ENCODE data around the gene RFT1. TPM values are rescaled to one million over a fixed set of nuclear protein-coding genes. Genes with fewer than 3 reads are reported as not detected.

The RFT1 gene
- total RNA-seq, 1 donor from 2014 or later = 32.4 TPM

DNA sequence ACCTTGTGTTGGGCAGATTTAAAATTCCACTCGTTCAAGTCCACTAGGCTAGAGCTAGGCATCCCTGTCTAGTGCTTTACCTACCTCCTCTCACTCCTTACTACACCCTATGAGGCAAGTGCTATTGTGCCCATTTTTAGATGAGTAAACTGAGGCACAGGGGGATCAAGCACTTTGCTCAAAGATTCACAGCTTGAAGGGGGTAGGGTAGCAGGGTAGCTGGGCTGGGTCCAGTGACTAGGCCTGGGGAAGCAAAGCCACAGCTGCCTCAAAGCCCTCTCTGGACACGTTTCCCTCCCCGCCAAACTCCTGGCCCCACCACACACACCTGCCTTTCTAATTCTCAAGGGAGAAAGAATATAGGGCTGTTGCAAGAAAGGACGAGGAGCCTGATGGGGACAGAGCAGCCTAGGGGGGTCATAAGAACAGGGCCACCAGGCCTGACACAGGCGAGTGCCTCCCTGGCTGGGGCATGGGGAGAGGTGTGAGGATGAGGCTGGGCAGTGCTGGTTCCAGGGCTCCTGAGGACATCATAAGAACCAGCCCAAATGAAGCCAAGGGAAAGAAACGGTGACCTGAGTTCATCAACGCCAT, 49.5 kb downstream of the RFT1 start:
- Mint-ChIP-seq H3K27me3 (ENCODE audit: low read depth) (no peaks in the 10 kb centered on the region), H3K27ac (ENCODE audit: unreplicated experiment) (peak overlapping the region; percentile 62), H3K36me3 (ENCODE audit: low read depth) (no peaks in the 10 kb centered on the region), H3K4me3 (no peak overlapping the region), H3K9me3 (no peaks in the 10 kb centered on the region), H3K4me1 (no peaks in the 10 kb centered on the region)
- DNase-seq (ENCODE audit: low read depth, low spot score) = no peak
- TF ChIP-seq, protein P1, sequence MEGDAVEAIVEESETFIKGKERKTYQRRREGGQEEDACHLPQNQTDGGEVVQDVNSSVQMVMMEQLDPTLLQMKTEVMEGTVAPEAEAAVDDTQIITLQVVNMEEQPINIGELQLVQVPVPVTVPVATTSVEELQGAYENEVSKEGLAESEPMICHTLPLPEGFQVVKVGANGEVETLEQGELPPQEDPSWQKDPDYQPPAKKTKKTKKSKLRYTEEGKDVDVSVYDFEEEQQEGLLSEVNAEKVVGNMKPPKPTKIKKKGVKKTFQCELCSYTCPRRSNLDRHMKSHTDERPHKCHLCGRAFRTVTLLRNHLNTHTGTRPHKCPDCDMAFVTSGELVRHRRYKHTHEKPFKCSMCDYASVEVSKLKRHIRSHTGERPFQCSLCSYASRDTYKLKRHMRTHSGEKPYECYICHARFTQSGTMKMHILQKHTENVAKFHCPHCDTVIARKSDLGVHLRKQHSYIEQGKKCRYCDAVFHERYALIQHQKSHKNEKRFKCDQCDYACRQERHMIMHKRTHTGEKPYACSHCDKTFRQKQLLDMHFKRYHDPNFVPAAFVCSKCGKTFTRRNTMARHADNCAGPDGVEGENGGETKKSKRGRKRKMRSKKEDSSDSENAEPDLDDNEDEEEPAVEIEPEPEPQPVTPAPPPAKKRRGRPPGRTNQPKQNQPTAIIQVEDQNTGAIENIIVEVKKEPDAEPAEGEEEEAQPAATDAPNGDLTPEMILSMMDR (conservative IDR thresholded peaks at IDR 0.05) = no peak

DNA sequence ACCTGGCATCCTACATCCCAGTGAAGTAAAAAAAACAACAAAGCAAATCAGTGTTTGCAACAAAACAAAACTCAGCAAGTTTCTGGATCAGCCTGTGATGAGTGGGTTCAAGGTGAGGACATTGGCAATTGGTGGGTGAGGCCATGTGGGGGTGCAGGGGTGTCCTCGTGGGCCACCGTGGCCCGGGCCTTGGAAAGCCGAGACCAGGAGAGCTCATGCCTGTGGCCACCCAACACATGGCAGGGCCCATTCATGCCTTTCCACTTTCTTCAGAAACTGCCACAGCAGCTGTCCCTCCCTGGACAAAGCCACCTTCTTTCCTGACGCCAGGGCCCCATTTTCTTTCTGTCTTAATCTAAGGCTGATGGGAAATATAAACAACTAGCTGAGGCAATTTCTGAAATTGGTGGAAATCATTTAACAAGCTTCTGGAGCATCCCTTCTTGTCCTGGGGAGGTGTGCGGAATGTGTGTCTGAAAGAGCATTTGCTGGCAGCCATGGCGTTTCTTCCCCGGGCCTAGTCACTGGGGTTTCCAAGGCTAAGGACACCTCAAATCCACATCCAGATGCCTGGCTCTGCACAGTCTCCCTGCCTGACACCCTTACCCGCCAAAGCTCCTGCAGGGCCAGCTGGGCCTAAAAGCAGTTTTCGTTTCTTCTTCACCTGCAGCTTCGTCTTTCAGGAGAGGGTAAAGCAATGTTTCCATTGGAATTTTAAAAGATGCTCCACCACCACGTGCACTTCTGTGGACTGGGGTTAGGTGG, 50.3 kb downstream of the RFT1 start:
- Mint-ChIP-seq H3K4me1 (no peaks in the 10 kb centered on the region), H3K27ac (ENCODE audit: unreplicated experiment) (no peak overlapping the region), H3K4me3 (no peak overlapping the region), H3K27me3 (ENCODE audit: low read depth) (no peaks in the 10 kb centered on the region), H3K36me3 (ENCODE audit: low read depth) (no peaks in the 10 kb centered on the region), H3K9me3 (no peaks in the 10 kb centered on the region)
- no peak for DNase-seq (ENCODE audit: low read depth, low spot score)
- TF ChIP-seq, protein P1 (conservative IDR thresholded peaks at IDR 0.05) = no peak

DNA sequence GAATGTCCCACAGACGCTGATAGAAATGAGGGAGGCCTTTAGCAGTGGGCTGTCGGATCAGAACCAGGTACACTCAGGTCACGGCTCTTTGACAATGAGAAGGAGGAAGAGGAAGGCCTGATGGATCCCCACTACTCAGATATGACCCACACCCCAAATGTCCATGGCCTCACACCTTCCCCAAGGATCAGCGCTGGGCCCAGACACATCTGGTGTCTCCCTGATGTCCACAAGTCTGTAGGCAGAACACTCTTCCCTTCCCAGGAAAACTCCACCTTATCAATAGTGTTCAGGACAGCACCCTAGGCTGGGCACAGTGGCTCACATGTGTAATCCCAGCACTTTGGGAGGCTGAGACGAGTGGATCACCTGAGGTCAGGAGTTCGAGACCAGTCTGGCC, 51.1 kb downstream of the RFT1 start:
- no peaks in the 10 kb centered on the region for H3K9me3 Mint-ChIP-seq
- no peaks in the 10 kb centered on the region for H3K27me3 Mint-ChIP-seq (ENCODE audit: low read depth)
- H3K4me3 Mint-ChIP-seq = no peak overlapping the region
- no peaks in the 10 kb centered on the region for H3K4me1 Mint-ChIP-seq
- DNase-seq (ENCODE audit: low read depth, low spot score) = no peak
- H3K36me3 Mint-ChIP-seq (ENCODE audit: low read depth) = no peaks in the 10 kb centered on the region
- TF ChIP-seq, protein P1 (conservative IDR thresholded peaks at IDR 0.05) = no peak
- no peak overlapping the region for H3K27ac Mint-ChIP-seq (ENCODE audit: unreplicated experiment)

DNA sequence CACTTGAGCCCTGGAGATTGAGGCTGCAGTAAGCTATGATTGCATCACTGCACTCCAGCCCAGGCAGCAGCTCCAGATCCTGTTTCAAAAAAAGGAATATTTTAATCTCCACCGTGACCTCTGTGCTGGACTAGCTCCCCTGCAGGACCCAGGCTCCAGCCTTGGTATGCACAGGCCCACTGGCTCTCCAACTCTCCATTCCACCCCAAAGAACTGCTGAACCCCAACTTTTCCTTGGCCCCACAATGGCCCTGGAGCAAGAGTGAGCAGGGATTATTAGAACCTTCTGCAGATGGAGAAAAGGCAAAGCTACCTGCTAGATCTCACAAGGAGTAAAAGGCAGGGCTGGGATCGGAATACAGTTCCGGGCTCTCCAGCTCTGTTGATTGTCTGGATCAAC, 51.6 kb downstream of the RFT1 start:
- Mint-ChIP-seq H3K27ac (ENCODE audit: unreplicated experiment) (no peak overlapping the region), H3K4me3 (no peak overlapping the region), H3K4me1 (no peaks in the 10 kb centered on the region), H3K9me3 (no peaks in the 10 kb centered on the region), H3K27me3 (ENCODE audit: low read depth) (no peaks in the 10 kb centered on the region), H3K36me3 (ENCODE audit: low read depth) (no peaks in the 10 kb centered on the region)
- TF ChIP-seq, protein P1 (conservative IDR thresholded peaks at IDR 0.05) = no peak
- no peak for DNase-seq (ENCODE audit: low read depth, low spot score)

DNA sequence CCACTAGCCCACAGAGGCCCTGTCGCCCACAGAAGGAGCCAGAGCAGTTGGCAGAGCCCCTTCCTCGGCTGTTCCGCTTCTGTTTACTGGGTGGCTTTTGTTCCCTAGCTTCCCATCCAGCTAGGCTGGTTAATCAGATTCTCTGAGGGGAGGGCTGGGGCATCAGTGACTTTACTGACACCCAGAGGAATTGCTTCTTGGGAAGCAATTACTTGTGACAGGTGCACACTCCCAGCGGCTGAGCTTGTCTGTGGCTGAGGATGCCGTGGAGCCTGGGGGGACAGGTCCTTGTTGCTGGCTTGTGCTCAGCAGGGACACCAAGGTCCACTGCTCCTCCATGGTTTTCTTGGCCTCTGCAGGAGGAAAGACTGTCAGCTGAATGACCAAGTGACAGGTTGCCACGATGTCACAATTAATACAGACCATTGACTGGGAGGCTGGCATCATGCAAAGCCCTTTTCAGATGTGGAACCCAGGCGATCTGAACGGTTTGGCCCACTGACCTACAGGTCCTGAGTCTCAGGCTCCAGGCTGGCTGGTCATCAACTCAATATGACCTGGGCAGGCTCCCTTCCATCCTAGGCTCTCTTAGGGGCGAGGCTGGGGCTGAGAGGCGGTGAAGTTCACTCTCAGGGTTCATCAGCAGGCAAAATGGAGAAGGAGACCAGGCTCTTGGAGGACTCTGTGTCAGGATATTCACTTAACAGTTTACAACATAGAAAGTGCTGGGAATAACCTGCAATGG, 52.6 kb downstream of the RFT1 start:
- Mint-ChIP-seq H3K27me3 (ENCODE audit: low read depth) (no peaks in the 10 kb centered on the region), H3K9me3 (no peaks in the 10 kb centered on the region), H3K4me1 (peaks cover 3% of the 10 kb centered on the region), H3K27ac (ENCODE audit: unreplicated experiment) (no peak overlapping the region), H3K4me3 (no peak overlapping the region), H3K36me3 (ENCODE audit: low read depth) (no peaks in the 10 kb centered on the region)
- no peak for DNase-seq (ENCODE audit: low read depth, low spot score)
- TF ChIP-seq, protein P1 (conservative IDR thresholded peaks at IDR 0.05) = no peak

Data from neural crest cell (in vitro differentiated cells).